ENCODE results near the gene SIX4.
"Not testable (repeated sequence)": the region's sequence is repeated elsewhere in the genome, so short reads cannot be mapped to it uniquely, and the experiment has no call there.

SIX4 gene

DNA sequence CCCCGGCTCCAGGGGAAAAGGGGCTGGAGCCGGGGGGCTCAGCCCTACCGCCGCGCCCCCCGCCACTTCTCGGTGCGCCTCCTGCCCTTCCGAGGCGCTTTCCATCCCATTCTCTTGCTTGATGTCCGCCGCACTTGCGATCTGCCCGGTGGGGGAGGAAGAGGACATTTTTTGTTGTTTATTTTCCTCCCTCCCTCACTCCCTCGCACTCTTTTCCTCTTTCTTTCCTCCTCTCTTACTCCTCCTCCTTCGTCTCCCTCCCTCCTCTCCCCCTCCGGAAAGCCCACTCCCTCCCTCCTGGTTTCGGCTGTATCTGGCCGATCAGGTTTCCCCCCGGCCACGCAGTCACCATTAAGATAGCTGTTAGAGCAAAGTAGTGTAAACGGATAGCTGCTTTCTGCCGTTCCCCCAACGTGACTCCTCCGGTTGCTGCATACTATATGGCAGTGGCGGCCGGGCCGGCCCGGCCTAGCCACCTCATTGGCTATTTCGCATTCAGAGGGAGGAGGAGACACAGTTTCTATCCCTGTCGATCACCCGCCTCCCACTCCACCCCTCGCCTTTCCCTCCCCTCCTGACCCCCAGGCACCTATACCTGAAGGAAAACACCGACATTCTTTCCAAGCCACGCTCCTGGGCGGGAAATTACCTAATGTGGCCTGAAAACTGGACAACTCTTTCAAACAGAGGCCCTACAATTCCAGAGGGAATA lies at the start of gene SIX4:
TSS of gene SIX4 (minus strand) at position 445 of the 712 bp plus-strand sequence. CDS start at position 168, 277 bp downstream.
- peak; percentile 19 to 29 for DNase-seq

DNA sequence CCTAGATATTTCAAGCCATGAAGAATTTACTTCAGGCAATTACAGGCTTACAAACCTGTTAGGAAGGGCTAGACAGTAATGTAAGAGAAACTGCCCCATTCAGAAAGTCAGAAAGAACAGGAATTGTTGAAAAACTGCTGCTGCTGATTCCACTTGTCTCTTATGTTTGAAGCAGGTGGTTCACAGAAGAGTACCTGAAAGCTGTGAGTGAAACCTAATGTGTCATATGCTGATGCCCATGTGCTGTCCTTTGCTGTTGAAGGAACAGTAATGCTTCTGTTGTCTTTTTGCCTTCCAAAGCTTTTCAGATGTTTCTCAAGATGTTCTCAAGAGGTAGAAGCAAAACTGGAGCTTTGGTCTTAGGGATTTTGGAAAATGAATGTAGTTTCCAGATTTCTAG lies 49.4 kb upstream of the SIX4 start:
- DNase-seq: no peak

DNA sequence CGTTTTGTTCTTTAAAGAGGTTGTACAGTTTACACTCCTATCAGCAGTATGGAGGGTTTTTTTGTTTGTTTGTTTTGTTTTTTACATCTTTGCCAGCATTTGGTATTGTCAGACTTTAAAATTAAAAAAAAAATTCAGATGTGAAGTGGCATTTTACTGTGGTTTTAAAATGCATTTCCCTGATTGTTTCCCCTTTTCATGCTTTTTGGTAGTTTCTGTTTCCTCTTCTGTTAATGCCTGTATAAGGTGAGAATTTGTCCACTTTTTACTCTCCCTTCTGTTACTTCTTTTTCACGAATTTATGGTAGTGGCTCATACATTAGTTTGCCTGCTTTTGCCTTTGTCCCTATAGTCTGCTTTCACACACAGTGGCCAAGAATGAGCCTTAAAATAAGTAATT lies 47.0 kb upstream of the SIX4 start:
- DNase-seq: no peak

DNA sequence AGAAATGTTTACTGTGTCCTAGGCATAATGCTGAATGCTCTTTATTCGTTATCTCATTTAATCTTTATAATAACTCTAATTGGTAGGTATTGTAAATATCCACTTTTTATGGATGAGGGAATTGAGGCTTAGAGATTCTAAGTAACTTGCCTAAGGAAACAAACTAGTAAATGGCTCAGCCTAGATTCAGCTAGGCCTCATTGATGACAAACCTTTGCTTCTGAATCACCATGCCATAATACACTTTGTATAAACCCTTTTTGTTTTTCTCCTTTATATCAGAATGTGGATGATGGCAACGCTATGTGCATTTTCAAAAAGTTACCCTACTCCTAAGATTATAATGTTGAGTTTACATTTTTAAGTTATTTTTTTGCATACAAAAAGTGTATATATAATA lies 44.5 kb upstream of the SIX4 start:
- no peak for DNase-seq

DNA sequence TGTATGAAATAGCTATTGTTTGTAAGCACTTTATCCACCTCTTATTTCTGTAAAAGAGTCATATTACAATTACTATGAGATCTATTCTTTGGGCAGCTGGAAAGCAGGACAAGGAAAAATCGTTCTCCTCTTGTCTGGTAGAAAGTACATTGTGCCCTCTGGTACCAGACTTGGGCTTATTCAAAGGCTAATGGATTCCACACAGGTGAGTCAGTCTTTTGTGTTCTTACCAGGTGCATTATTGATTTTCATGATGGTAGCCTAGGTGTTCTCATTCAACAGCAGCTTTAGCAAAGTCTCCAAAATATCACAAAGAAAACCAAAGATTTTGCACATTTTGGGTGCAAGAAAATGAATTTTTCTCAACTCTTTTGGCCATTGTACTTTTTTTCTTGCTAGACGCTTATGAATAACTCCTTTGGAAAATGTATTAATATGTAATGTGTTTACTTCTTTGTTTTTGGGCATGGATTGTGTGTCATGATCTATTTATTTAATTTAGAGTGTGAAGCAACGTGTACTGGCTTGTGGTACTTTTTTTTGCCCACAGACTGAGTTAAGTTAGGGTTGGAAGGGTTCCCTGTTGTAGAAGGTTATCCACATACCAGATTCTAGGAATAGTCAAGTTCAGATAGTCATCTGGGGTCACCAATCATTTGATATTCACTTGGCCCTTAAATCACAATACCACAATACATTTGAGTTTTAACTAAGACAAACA lies 36.7 kb upstream of the SIX4 start:
- no peak for DNase-seq

DNA sequence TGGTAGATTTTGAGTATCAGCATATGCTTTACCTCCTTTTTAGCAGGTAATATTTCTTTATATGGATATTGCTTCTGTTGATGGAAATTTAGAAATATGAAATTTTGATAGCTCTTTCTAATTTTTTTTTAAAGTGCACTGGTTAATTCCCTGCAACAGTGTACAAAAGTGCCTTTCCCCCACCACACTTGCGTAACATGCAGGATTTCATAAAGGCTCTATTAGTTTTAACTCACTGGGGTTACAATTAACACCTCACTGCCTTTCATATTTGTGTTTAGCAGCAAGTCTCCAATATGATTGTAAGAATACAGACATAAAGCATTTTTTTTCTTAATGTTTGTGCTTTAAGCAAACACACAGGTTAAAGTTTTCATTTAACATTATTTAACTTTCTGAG lies 36.1 kb upstream of the SIX4 start:
- DNase-seq: no peak

DNA sequence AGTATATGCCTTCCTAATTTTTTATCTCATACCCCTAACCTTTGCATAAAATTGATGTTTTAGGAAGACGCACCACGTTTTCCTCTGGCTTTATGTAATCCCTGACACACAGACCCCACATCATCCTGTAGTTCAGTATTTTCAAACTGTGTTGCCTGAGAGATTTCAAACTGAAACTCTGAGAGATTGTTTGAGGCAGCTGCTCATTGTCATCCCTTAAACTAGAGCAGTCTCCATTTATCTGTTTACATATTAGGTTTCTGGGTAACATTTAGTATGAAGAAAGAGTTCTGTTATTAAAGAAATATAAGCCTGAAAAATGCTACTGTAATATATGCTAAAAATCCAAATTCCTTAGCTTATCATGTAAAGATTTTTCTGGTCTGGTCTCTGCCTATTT lies 34.7 kb upstream of the SIX4 start:
- DNase-seq: no peak

DNA sequence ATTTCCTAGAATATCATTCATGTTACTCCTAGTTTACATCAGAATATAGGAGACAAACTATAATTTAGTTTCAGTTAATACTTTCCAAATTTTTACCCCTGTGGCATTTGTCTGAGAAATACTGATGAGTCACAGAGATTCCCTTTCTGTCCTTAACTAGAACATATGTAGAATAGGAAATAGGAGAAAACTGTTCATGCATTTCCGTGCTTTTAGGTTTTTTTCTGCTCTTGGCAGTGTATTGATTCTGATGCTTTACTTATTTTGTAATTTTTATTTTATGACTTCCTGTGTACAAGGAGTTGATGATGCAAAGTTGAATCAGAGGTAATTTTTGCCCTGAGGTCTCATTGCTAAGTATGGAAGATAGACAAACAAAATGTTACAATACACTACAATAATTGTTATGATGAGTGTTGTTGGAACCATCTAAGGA lies 33.4 kb upstream of the SIX4 start:
- DNase-seq: no peak

DNA sequence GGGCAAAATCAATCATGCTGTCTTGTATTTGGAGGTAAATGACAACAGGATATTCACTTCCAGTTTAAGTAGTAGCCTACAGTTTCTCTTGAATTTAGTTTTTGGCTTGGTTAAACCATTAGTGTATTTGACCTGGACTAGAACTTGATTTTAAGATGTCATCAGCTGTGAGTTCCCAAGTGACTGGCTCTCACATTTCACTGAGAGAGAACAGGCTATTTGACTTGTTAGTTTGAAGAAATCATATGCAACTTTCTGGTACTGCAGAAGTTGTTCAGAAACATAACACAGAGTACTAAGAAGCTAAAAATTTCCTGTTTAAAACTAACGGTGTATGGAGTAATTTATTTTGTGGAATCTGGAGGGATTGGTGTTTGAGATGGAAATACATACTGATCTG lies 32.7 kb upstream of the SIX4 start:
- no peak for DNase-seq

DNA sequence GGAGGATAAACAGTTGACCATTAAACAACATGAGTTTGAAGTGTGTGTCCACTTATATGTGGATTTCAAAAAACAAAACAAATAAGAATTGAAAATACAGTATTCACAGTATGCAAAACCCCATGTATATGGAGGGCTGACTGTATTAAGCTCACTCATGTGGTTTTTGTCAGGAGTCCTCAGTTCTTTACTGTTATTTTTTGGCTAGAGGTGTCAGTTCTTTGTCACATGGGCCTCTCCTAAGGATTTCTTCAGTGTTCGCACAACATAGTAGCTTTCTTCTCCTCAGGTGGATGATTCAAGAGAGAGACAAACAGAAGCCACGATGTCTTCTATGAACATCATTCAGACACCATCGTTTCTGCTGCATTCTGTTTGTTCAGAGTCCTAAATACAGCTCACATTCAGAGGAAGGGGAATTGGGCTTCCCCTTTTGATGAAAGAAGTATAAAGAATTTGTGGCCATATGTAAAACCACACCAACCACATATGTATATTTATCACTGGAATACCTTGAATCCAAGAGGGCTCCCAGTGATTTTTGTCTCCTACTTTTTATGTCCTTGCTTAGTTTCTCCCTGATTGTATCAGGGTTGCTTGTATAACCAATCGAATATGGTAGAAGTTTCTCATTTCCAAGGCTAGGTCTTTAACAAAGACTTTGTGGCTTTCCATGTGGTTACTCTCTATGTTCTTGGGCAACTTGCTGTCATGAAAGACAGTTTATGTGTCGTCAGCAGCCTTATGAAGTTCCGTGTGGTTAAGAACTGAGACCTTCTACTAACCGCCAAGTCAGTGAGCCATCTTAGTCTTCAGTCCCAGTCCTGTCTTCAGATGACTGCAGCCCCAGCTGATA lies 29.3 kb upstream of the SIX4 start:
- peak; percentile 30 to 49 for DNase-seq

DNA sequence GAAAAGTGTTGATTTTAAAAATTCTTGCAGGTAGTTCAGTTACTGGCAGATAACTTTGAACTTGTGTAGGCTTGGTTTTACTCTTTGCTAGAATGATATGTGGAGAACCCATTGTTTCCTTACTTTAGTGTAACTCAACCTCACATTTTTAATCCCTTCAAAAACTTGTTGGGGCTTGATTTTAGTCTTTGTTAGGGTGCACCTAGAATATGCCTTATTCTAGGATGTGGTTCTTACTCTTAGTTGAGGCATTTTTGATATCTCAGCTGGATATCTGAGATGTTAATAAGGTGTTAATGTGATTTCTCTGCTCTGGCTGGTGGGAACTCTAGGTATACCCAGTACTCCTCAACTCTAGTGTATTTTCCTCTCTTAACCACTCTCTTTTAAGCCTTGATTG lies 20.4 kb upstream of the SIX4 start:
- no peak for DNase-seq

DNA sequence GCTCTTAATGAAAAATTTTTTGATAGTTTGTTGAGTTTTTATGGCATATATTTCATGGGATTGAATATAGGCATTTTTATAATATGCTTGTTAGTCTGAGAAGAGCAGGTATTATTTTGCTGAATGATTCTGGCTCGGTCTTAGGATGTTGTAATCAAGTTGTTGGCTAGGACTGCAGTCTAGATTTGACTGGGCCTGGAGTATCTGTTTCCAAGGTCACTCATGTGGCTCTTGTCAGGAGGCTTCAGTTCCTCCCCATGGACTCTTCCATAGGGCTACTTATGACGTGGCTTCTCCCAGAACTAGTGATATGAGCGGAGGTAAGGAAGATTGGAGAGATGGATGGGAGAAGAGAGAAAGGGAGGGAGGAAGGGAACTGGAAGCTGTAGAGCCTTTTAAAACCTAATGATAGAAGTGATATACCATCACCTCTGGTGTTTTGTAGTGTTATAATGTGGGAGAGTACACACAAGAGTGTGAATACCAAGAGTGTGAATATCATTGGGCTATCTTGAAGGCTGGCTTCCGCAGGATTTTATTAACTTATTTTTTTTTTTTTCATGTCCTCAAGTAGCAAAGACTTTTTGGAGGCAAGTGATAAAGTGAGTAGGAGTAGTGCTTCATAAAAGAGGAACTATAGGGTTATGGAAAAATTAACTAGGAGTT lies 14.8 kb upstream of the SIX4 start:
- DNase-seq: no peak

DNA sequence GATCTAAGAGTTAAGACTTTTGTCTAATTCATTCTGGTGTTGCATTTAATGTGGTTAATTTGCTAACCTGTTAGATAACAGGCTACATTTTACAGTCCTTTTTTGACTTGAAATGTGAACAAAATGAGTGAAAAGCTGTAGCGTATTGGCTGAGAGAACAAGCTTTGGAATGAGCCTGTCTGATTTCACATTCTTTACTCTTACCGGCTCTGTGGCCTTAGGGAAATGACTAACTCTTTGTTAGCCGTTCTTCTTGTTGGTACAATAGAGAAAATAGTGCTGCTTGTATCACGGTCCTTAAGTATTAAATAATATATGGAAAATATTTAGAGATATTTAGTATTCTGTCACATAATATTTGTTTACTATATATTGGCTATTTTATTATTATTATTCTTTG lies 12.3 kb upstream of the SIX4 start:
- no peak for DNase-seq

DNA sequence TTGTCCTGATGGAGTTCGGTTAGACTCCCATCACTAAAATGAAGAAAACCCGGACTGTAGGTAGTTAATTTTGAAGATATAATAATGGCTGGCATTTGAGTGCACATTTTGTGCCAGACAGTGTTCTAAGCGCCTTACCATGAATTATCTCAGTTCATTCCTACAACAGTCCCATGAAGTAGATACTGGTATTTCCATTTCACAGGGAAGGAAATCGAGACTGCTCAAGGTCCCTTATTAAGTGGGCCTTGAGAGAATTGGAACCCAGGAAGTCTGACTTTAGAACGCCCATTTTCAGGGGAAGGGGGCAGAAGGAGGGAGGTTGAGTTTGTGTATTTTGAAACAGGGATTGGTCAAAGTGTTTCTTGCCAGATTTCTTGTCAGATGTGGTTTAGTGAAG lies 11.3 kb upstream of the SIX4 start:
- DNase-seq: no peak

DNA sequence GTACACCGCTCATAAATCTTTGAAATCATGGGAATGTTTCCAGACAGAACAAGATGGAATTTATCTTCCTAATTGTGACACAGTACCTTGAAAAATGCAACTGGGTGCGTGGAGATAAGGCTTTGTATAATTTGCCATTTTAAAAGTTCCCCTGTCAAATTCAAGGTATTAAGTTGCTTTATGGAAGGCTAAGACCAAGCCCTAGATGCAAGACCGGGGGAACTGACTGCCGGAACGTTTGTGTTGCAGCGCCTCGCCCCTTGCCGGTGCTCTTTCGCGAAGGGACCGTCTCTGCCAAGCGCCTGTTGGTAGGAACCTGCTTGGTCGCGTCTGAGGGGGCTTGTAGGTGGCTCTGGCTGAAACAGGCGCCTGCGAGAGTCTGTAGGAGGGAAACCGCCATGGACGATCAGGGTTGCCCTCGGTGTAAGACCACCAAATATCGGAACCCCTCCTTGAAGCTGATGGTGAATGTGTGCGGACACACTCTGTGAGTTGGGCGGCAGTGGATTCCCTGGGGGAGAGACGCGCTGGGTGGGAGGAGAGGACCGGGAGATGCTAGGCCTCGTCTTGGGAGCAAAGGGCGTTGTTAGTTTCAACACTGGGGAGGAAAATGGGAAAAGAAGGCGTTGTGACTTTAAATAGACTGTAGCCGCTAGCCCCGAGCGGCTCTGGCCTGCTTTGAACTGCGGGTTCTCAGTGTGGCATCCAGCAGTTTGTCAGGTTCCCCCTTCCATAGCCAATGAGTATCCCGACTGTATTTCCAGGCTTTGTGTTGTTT lies 10.5 kb upstream of the SIX4 start, which contains the start of gene MNAT1:
TSS of gene MNAT1 (plus strand) at position 297 of the 778 bp plus-strand sequence. CDS start at position 399, 102 bp downstream.
- DNase-seq: peak; percentile 81

DNA sequence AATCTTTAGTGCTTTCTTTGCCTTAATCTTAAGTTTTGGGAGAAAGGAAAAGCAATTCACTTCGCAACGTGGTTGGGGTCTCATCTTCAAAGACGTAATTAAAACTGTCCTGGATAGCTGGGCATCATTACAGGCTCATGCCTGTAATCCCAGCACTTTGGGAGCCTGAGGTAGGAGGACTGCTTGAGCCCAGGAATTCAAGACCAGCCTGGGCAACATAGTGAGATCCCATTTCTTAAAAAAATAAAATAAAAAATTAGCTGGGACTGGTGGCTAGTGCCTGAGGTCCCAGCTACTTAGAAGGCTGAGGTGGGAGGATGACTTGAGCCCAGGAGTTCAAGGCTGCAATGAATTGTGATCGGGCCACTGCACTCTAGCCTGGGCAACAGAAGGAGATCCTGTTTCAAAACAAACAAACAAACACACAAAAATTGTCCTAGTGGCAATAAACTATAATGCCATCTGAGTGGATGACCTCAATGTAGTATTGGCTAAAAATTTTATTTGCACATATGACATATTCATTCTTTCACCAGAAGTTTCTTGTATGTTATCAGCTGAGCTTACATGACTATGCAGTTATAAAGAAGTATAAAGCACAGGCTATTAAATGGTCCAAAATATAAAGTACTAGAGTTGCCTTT lies 8.8 kb upstream of the SIX4 start:
- no peak for DNase-seq

DNA sequence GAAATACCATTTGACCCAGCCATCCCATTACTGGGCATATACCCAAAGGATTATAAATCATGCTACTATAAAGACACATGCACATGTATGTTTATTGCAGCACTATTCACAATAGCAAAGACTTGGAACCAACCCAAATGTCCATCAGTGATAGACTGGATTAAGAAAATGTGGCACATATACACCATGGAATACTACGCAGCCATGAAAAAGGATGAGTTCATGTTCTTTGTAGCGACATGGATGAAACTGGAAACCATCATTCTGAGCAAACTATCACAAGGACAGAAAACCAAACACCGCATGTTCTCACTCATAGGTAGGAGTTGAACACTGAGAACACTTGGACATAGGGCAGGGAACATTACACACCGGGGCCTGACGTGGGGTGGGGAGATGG lies 7.1 kb upstream of the SIX4 start:
- not testable (repeated sequence) for DNase-seq

DNA sequence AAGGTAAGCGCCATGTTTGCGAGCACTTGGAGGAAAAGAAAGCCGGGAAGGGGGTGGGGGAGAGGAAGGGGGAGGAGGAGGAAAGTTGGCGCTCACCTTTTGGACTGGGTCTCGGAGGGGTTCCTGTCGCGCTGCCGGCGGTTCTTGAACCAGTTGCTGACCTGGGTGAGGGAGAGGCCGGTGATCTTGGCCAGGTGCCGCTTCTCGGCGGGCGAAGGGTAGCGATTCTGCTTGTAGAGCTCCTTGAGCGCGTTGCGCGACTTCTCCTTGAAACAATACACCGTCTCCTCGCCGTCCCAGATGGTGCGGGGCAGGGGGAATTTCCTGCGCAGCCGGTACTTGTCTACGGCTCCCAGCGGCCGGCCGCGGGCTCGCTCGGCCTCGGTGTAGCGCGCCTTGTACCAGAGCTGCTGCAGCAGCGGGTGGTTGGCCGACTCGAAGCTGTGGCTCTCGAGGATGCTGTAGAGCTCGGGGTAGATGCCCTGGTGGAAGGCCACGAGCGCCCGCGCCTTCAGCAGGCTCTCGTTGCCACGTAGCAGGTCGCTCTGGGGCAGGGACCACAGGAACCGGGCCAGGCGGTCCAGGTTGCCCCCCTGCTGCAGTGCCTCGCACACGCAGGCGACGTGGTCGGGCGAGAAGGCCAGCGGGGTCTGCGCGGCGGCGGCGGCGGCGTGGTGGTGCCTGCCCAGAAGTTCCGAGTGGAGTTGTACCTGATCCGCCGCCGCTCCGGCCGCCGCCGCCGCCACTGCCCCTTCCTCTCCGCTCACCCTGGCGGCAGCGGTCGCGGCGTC lies 840 bp downstream of the SIX4 start:
- peak; percentile 31 to 49 for DNase-seq

DNA sequence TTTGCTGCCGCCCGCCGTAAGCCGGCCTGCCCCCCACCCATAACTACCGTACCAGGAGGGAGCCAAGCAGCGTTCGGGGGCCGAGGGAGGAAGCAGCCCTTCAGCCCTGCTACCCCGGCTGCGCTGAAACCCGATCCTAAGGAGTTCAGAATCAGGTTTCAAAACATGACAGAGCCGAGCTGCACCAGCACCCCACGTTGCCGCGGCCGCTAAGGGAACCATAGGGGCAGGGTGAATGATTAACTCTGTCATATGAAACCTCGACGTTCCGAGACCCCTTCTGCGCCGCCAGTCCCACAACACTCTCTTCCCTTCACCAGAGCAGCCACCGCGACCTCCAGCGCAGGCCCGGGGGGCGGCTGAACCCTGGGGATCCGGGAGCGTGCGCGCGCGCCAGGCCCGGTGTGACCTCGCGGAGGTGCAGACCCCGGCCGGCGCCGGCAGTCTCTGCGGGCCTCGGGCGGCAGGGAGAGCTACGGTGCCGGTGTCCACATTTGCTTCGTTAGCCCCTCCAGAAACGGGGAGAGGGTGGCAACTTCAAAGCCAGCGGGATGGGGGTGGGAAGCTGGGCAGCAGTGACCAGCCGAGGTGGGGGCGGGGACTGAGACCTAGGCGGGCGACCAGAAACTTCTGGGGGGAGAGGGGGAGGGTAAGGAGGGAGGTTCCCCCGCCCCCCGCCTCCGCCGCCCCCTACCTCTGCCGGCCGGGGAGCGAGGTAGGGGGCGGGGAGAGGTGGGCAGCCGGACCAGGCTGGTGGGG lies 1.6 kb downstream of the SIX4 start:
- DNase-seq: peak; percentile 29 to 35

DNA sequence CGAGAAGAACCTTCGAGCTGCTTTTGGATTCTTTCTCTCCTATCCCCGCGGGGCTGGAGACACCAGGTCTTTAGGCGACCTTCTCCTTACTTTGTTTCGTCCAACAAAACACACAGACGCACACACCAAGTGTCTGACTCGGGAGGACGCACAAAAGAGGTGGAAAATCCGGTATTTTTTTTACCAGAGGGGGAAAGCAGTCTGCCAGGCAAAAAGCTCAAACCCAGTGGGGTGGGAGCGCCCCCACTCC lies 2.1 kb downstream of the SIX4 start:
- no peak for DNase-seq
